GM21717 (cell line): Measurements from ENCODE around the gene SKOR2.

ENCODE experiments used
- ATAC-seq: cut with Tn5 transposase; IDR thresholded peaks from one replicate; pipeline ENCODE4 v1.9.1; 2021; ENCODE audit warnings: mild to moderate bottlenecking, moderate library complexity; ENCODE audit not compliant: unreplicated experiment

SKOR2 gene

GRCh38 chr18:47260120-47260923, 8.9 kb upstream of the SKOR2 start:
- no peak for ATAC-seq

DNA sequence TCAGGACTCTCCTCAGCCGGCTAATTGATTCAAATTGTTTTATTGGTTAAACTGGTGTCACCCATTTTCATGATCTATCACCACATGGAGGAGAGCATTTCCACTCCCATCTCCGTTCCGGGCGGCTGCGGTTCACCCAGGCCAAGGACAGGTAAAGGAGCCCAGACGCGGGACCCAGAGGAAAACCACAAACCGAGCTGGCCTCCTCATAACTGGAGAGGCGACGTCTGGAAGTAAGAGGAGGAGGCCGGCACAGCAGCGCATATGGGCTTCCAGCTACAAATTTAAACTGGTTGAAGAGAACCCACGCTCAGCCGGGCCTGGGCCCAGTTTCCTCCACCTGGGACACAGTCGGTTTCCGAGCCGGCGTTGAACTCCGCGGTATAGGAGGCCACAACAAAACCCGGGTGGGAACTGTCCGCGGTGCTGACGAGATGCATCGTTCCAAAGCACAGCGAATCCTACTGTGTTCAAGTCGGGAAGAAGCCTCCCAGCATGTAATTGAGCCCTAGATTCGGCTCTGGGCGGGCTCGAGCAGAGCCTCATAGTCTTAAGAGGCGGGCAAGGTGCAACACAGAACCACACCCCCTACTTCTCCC, 3.0 kb upstream of the SKOR2 start:
- no peak for ATAC-seq

GRCh38 chr18:47253101-47253654, 1.7 kb upstream of the SKOR2 start:
- no peak for ATAC-seq

- no peak for ATAC-seq
Observed at GRCh38 chr18:47250391-47251046, 941 bp downstream of the SKOR2 start.

DNA sequence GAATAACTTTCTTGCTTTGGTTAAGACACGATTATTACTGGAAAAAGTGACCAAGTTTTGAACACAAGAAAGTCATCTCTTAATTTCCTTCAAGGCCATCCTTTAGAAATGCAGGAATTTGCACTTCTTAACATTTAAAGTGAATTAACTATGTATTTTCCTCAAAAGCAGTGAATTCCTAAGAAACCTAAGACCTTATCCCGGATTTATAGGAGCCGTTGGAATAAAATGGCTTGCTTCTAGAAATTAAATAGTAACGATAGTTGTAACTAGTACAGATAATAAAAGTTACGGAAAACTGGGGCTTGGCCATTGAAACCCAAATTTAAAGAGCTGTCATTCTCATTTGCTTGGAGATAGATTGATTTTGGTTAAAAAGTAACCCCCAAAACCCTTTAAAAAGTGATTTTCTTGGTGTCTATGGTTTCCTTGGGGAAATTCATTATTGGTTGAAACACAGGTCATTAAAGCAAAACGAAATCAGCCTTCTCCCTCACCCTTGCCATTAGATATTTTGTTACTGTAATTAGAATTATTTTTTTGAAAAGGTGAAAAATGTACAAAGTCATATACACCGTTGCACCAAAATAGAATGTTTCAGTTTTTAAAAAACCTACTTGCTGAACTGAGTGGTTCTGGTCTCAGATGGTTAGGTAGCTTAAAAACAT, 2.0 kb downstream of the SKOR2 start:
- no peak for ATAC-seq

- ATAC-seq, result no peak
Observed at GRCh38 chr18:47248604-47249313, 2.7 kb downstream of the SKOR2 start.

DNA sequence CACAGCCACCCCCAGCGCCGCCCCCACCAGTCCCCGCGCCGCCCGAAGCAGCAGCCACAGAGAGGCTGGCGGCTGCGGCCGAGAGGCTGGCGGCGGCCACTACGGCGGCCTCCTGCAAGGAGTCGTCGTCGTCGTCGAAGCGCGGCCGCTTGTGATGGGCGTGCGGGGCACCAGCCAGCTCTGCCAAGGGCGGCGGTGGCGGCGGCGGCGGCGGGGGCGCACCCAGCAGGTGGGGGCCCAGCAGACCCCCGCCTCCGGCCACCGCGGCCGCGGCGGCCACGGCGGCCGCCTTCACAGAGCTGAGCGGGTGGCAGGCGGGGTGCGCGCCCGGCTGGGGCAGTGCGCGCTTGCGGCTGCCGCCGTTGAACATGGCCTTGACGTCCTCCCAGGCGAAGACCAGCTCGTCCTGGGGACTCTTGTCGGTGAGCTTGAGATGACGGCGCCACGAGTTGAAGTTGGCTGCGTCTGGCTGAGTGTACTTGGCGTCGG, 3.3 kb downstream of the SKOR2 start:
- ATAC-seq, result no peak

- ATAC-seq, result no peak
Observed at GRCh38 chr18:47247416-47248114, 3.9 kb downstream of the SKOR2 start.

- ATAC-seq, result no peak
Observed at GRCh38 chr18:47247036-47247415, 4.4 kb downstream of the SKOR2 start.

DNA sequence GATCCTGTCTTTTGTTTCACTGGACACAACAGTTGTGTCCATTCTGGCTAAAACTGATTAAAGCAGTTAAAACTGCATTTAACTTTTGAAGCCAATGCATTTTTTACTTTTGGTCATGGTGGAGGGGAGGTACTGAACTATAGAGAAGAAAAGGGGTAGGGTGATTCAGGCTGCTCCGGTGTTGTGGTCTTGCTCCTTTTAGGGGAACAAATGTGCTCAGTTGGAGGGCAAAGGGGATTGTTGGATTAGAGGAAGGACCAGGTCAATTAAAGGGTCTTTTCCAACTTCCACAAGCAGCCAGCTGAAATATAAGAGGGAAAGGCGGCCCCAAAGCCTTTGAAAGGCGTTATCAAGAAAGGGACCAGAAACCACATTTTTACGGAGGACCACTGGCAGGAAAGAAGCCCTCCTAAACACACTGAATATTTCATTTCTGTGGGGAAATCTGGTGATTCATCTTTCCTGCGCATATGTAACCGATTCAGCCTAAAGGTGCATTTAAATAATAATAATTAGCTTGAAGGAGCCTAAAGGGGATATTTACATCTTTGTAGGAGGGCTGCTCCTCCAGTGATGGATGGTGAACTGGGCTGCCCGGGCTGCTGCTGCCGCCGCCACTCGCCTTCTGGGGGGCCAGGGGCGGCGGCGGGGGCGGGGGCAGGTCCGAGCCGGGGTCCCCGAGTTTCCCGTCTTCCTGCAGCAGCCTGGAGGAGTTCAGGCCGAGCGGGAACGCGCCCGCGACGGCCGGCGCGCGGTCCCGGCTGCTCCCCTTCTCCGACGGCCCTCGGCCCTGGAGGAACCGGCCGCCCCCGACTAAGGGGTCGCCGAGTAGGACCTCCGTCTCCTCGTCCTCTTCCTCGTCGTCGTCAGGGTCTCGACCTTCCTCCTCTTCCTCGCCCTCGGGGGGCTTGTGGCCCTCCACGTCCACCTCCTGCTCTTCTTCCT, 5.2 kb downstream of the SKOR2 start:
- ATAC-seq, result no peak

- ATAC-seq, result no peak
Observed at GRCh38 chr18:47244086-47244485, 7.4 kb downstream of the SKOR2 start.

- no peak for ATAC-seq
Observed at GRCh38 chr18:47235096-47235495, 16.4 kb downstream of the SKOR2 start.

GRCh38 chr18:47226660-47227059, 24.8 kb downstream of the SKOR2 start:
- ATAC-seq, result no peak

- ATAC-seq, result no peak
Observed at GRCh38 chr18:47215554-47216138, 35.8 kb downstream of the SKOR2 start.

DNA sequence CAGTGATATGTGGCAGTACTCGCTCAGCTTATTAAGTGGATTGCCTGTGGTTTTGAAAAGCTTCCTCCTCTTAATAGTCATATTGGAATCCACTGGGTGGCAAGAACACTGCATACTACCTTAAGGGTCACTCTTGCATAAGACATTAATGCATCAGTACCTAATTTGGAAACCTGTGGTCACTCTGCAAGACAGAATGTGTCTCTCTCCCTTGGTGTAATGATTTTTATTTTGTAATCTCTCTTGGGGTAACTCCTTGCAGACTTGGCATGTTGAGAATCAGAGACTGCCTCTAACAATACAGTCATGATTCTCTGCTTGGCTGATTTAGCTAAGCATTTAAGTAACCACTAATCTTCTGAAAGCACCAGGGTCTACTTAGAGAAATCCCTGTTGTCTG, 42.3 kb downstream of the SKOR2 start:
- ATAC-seq, result no peak

- no peak for ATAC-seq
Observed at GRCh38 chr18:47206945-47207637, 44.4 kb downstream of the SKOR2 start.

GRCh38 chr18:47204908-47205522, 46.4 kb downstream of the SKOR2 start:
- no peak for ATAC-seq
